Left ventricle myocardium inferior (tissue), 1 donor: Measurements from ENCODE around the gene SAFB. TPM values are rescaled to one million over a fixed set of nuclear protein-coding genes. Genes with fewer than 3 reads are reported as not detected.
A peak's percentile ranks its signal among the peaks of the same experiment; 100 is the strongest.

Experiments
- DNase-seq: peaks from one replicate; pipeline ENCODE4 v3.0.0-alpha.2; 2020
- H3K27ac ChIP-seq: fragments of 200-600 bp; replicated peaks from 2 replicates; pipeline ENCODE4 v1.8.0; 2021
- H3K27me3 ChIP-seq: fragments of 200-600 bp; 2 replicates; pipeline ENCODE4 v1.8.0; 2021; ENCODE audit warnings: low read depth
- H3K36me3 ChIP-seq: fragments of 200-600 bp; 2 replicates; pipeline ENCODE4 v1.8.0; 2021
- H3K4me1 ChIP-seq: fragments of 200-600 bp; 2 replicates; pipeline ENCODE4 v1.8.0; 2021
- H3K4me3 ChIP-seq: fragments of 200-600 bp; 2 replicates; pipeline ENCODE4 v1.8.0; 2021; ENCODE audit warnings: mild to moderate bottlenecking, moderate library complexity
- H3K9me3 ChIP-seq: fragments of 200-600 bp; replicated peaks from 2 replicates; pipeline ENCODE4 v1.8.0; 2021
- CTCF ChIP-seq: fragments of 200-600 bp; IDR thresholded peaks from 2 replicates; pipeline ENCODE4 v1.8.0; 2021; ENCODE audit warnings: antibody characterized with exemption, mild to moderate bottlenecking, borderline replicate concordance
- intact Hi-C: fragments of 100-400 bp; cut with micrococcal nuclease; formaldehyde crosslinking; loops from one replicate; pipeline ENCODE4 v1.11.0; 2022
- total RNA-seq: library from RNA; stranded (reverse); fragmentation: NEBNext Ultra II Directional; extraction: Animal tissue kit (Norgen Biotek cat#: 25700); gene quantifications from one replicate; pipeline ENCODE4 v1.2.1, GENCODE V29; 2021
- donor health status: DM: no; HTN: yes; CAD: no; lungs with severe emphysema.

Gene SAFB
- total RNA-seq, 1 donor from 2014 or later, result 54.6 TPM

GRCh38 chr19:5631567-5632240, 8.8 kb downstream of the SAFB start:
- Histone ChIP-seq H3K27me3 (no peaks in the 10 kb centered on the region), H3K36me3 (peaks cover 23% of the 10 kb centered on the region), H3K4me1 (peaks cover 99% of the 10 kb centered on the region), H3K9me3 (no peaks in the 10 kb centered on the region), H3K27ac (peak overlapping the region; percentile 45), H3K4me3 (peak overlapping the region; percentile 31)
- DNase-seq, result no peak
- TF ChIP-seq CTCF, result no peak
- intact Hi-C loops, result no loop called here

- intact Hi-C loops, result no loop called here
- Histone ChIP-seq H3K4me1 (peaks cover 95% of the 10 kb centered on the region), H3K36me3 (peaks cover 18% of the 10 kb centered on the region), H3K27me3 (no peaks in the 10 kb centered on the region), H3K9me3 (no peaks in the 10 kb centered on the region), H3K27ac (peak overlapping the region; percentile 45), H3K4me3 (no peak overlapping the region)
- DNase-seq, result no peak
- TF ChIP-seq CTCF, result no peak
These were observed 9.3 kb downstream of the SAFB start for GRCh38 chr19:5632241-5632612.

GRCh38 chr19:5632657-5633056, 9.8 kb downstream of the SAFB start:
- peaks cover 95% of the 10 kb centered on the region for H3K4me1 ChIP-seq
- H3K27me3 ChIP-seq, result no peaks in the 10 kb centered on the region
- H3K27ac ChIP-seq, result no peak overlapping the region
- DNase-seq, result no peak
- H3K9me3 ChIP-seq, result no peaks in the 10 kb centered on the region
- TF ChIP-seq CTCF, result no peak
- intact Hi-C loops, result no loop called here
- H3K36me3 ChIP-seq, result peaks cover 14% of the 10 kb centered on the region
- no peak overlapping the region for H3K4me3 ChIP-seq

GRCh38 chr19:5635427-5635826, 12.5 kb downstream of the SAFB start:
- Histone ChIP-seq H3K27me3 (no peaks in the 10 kb centered on the region), H3K4me3 (no peak overlapping the region), H3K9me3 (no peaks in the 10 kb centered on the region), H3K36me3 (peaks cover 2% of the 10 kb centered on the region), H3K27ac (no peak overlapping the region), H3K4me1 (peaks cover 69% of the 10 kb centered on the region)
- TF ChIP-seq CTCF, result no peak
- intact Hi-C loops, result no loop called here
- DNase-seq, result no peak

- no peak for DNase-seq
- Histone ChIP-seq H3K4me1 (peaks cover 43% of the 10 kb centered on the region), H3K27ac (no peak overlapping the region), H3K4me3 (no peak overlapping the region), H3K27me3 (no peaks in the 10 kb centered on the region), H3K9me3 (no peaks in the 10 kb centered on the region), H3K36me3 (peaks cover 17% of the 10 kb centered on the region)
- intact Hi-C loops, result no loop called here
- TF ChIP-seq CTCF, result no peak
These were observed 15.1 kb downstream of the SAFB start for GRCh38 chr19:5637971-5638370.
